HG02759 (cell line): ENCODE data around the gene C1orf198.

ENCODE experiments used
- ATAC-seq: cut with Tn5 transposase; IDR thresholded peaks from one replicate; pipeline ENCODE4 v1.9.1; 2021; ENCODE audit warnings: mild to moderate bottlenecking, moderate library complexity; ENCODE audit not compliant: unreplicated experiment

Gene C1orf198

DNA sequence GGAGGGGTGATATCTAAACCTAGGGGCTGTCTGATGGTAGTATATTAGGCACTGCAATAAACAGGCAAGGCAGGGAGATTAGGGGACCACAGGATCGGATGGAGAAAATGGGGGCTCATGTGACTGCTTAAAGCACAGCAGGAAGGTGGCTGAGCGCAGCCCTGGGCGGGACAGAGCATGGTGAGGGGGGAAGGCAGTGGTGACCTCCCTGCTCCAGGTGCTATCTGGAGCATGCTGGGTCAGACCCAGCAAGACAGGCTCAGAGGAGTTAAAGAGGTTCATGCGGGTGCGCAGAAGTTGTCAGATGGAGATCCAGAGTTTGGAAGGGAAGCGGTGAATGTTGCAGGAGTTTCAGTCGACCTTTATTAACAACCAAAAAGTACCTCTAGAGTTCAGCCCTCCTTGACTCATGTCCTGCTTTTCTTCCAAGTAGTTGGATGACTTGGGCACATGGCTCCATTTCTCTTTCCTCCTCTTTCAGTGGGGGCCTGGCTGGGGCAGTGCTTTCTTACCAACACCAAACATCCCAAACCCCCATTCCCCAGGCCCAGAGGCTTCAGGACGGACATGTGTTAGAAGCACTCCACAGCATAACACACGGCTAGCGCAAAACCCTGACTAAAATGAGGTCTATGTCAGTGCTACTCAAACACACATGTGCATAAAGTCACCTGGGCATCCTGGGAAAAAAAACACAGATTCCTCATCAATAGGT, 79.6 kb downstream of the C1orf198 start:
- ATAC-seq: no peak

DNA sequence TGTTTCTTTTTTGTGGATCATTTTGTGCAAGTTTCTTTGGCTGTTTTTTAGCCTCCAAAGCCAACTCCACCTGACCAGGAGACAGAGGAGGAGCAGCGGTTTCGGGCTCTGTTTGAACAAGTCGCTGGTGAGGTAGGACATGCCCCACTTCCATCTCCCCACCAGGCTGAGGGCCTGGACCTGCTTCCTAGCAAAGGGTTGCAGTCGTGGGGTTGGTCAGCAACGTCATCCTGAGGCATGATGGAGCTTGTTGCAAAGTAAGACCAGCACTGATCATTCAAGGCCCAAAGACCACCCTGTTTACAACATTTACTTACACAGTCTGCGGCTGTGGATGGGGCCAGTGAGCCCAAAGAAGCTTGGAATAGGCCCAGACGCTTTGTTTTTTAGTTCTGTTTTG, 80.8 kb downstream of the C1orf198 start:
- no peak for ATAC-seq
